Brain microvascular endothelial cell (primary cell): ENCODE measurements around the gene RENBP.

ENCODE experiments used
- DNase-seq: peaks from one replicate; pipeline ENCODE4 v3.0.0-alpha.2; 2020
- H3K27ac ChIP-seq: fragments of 250-450 bp; sonication (Bioruptor Pico); 2 replicates; pipeline ENCODE4 v1.5.1; 2020; ENCODE audit warnings: mild to moderate bottlenecking, moderate library complexity
- H3K27me3 ChIP-seq: fragments of 250-450 bp; sonication (Bioruptor Pico); replicated peaks from 2 replicates; pipeline ENCODE4 v1.5.1; 2020; ENCODE audit warnings: mild to moderate bottlenecking
- H3K36me3 ChIP-seq: fragments of 250-450 bp; sonication (Bioruptor Pico); replicated peaks from 2 replicates; pipeline ENCODE4 v1.5.1; 2020; ENCODE audit warnings: mild to moderate bottlenecking
- H3K4me3 ChIP-seq: 2 replicates; pipeline ENCODE4 v1.5.1; 2011; ENCODE audit warnings: low read depth, mild to moderate bottlenecking, control low read depth, low read length, moderate library complexity
- CTCF ChIP-seq: IDR thresholded peaks from 2 replicates; pipeline ENCODE4 v1.5.1; 2011; ENCODE audit warnings: low read depth, mild to moderate bottlenecking, moderate library complexity, low read length, control low read depth, inconsistent platforms; ENCODE audit errors: missing control alignments
- in situ Hi-C: cut with HindIII; loops from 2 replicates; pipeline ENCODE4 v1.10.0; 2017; ENCODE audit warnings: low sequenced_read_pairs, low pct_ligation_motif_present

Gene RENBP

DNA sequence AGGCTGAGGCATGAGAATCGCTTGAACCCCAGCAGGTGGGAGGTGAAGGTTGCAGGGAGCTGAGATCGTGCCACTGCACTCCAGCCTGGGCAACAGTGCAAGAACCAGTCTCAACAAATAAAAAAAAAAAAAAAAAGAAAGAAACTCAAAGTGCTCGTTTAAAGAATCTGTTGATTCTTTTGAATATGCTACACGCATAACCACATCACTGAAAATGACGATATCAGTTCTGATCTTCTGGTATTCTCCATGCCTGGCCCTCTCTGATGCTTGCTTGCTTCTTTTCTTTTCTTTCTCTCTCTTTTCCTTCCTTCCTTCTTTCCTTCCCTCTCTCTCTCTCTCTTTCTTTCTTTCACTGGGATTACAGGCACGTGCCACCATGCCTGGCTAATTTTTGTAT, 32.6 kb downstream of the RENBP start:
- DNase-seq = no peak
- no peak overlapping the region for H3K27ac ChIP-seq
- H3K27me3 ChIP-seq = no peaks in the 10 kb centered on the region
- H3K36me3 ChIP-seq = no peaks in the 10 kb centered on the region
- in situ Hi-C loops = no loop called here
- no peak overlapping the region for H3K4me3 ChIP-seq
- TF ChIP-seq CTCF = no peak

DNA sequence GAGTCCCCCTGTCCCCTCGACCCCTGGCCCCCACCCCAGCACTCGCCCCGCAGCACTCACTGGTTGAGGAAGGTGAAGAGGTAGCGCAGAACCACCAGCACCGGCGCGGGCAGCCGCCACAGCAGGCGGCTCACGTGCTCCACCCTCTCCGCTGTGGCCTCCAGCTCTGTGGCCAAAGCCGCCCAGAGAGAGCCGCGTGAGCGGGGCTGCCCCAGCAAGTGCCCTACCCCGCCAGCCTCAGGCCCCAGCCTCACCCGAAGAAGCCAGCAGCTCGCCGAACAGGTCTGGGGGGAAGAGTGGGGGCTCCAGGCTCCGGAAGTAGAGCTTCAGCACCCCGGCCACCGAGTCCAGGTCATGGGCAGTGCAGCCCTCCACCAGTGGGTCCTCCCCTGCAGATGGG, 34.0 kb downstream of the RENBP start:
- no peak overlapping the region for H3K27ac ChIP-seq
- DNase-seq = no peak
- H3K27me3 ChIP-seq = no peaks in the 10 kb centered on the region
- no peak for TF ChIP-seq CTCF
- H3K36me3 ChIP-seq = no peaks in the 10 kb centered on the region
- in situ Hi-C loops = no loop called here
- H3K4me3 ChIP-seq = no peak overlapping the region

DNA sequence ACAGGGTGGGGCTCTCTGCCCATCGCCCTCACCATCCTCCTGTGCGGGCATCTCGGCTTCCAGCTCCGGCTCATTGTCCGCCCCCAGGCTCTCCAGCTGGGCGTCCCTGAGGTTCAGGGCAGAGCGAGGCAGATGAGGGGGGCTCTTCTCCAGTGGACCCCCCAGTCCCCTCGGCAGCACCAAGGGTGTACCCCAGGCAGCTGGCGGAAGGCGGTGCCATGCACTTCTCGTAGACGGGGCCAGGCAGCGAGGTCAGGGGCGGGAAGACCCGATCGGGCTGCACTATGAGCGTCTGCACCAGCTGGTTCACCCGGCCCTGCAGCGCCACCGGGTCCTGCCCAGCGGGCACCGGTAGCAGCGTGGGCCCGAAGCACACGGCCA, 34.5 kb downstream of the RENBP start:
- no peak overlapping the region for H3K27ac ChIP-seq
- no peaks in the 10 kb centered on the region for H3K27me3 ChIP-seq
- no peak for DNase-seq
- no peak for TF ChIP-seq CTCF
- no peaks in the 10 kb centered on the region for H3K36me3 ChIP-seq
- H3K4me3 ChIP-seq = no peak overlapping the region
- in situ Hi-C loops = no loop called here

- TF ChIP-seq CTCF = no peak
- no peaks in the 10 kb centered on the region for H3K36me3 ChIP-seq
- H3K27me3 ChIP-seq = no peaks in the 10 kb centered on the region
- in situ Hi-C loops = no loop called here
- no peak for DNase-seq
- H3K4me3 ChIP-seq = no peak overlapping the region
- no peak overlapping the region for H3K27ac ChIP-seq
These were observed 35.1 kb downstream of the RENBP start for GRCh38 chrX:153909024-153909979.

DNA sequence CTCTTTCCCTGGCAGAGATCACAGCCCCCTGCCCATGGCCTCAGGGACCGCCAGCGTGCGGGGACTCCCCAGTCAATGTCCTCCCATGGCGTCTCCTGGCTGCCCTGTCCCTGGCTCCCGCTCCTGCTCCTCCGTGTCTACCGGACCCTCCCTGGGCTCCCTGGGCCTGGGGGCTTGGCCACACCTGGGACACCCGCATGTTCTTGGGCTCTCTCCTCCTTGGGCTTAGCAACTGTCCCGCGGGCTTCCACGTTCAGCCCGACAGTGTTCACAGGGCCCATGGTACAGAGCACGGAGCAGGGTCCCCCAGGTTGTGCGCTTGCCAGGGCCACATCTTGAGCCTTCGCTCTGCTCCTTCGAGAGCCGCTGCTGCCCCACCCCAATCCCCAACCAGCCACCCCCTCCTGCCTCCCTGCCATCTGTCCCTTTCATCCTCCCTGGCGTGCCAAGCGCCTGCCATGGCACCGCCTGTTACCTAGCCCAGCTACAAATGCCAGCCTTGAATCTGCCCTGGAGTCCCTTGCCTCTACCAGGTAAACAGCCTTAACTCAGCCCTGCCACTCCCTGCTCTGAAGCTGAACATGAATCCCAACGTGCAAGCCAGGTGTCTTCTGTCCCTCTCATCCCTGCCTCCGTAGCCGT, 36.1 kb downstream of the RENBP start:
- Histone ChIP-seq H3K4me3 (no peak overlapping the region), H3K27ac (no peak overlapping the region), H3K27me3 (no peaks in the 10 kb centered on the region), H3K36me3 (no peaks in the 10 kb centered on the region)
- no peak for DNase-seq
- in situ Hi-C loops = no loop called here
- TF ChIP-seq CTCF = no peak
